LoVo (cell line): Measurements from ENCODE around the gene GET4.
"Not testable (repeated sequence)": the region's sequence is repeated elsewhere in the genome, so short reads cannot be mapped to it uniquely, and the experiment has no call there.

Source experiments
- DNase-seq: peaks from one replicate; pipeline ENCODE4 v3.0.0-alpha.2; 2016; ENCODE audit warnings: low spot score

Gene GET4

DNA sequence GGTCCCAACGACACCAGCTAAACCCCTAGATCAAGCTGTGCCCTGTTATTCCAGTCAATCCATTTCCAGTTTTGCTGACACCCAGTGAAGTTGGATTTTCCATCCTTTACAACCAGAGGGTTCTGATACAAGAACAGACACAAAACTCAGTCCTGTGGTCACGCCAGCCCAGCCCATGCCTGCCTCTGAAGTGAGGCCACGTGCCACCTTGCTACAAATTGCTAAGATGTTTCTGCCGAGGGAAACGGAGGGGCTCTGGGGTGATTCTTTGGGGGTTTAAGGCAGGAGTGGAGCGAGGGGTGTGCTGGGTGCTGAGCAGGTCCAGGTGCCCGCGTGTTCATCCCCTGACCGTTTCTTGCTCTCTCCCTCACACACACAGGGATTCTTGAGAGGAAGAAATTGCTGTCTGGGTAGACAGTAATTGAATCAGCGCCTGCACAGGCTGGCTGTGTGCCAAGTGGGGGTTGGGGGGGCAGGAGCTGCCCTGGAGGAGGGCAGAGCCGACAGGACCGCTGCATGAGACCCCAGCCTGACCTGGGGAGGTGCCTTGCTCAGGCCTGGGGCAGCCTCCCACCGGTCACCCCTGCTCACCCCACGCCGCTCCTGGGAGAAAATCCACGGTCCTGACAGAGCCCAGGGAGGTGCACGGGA, 40.1 kb downstream of the GET4 start:
- DNase-seq, result no peak

DNA sequence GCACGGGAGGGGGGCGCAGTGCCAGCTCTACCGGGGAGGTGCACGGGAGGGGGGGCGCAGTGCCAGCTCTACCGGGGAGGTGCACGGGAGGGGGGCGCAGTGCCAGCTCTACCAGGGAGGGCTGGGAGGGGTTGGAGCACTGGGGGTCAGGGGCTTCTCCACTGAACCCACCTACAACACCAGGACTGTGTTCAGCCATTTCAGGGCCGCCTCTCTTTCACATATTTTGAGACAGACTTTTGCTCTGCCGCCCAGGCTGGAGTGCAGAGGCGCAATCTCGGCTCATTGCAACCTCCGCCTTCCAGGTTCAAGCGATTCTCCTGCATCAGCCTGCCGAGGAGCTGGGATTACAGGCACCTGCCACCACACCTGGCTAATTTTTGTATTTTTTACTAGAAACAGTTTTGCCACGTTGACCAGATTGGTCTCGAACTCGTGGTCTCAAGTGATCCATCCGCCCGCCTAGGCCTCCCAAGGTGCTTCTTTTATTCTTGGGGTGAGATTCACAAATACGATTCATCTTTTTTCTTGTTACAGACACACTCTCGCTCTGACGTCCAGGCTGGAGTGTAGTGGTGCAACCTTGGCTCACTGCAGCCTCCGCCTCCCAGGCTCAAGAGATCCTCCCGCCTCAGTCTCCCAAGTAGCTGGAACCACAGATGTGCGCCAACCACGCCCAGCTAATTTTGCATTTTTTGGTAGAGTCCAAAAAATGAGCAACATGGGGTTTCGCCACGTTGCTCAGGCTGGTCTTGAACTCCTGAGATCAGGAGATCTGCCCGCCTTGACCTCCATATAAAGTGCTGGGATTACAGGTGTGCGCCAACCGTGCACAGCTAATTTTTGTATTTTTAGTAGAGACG, 41.1 kb downstream of the GET4 start:
- no peak for DNase-seq

DNA sequence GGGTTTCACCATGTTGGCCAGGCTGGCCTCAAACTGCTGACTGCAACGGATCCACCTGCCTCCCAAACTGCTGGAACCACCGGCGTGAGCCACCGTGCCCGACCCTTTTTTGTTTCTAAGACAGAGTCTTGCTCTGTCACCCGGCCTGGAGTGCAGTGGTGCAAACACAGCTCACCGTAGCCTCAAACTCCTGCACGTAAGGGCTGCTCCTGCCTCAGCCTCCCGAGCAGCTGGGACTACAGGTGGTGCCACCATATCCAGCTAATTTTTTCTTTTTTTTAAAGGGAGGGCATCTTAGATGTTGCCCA, 41.7 kb downstream of the GET4 start:
- no peak for DNase-seq

DNA sequence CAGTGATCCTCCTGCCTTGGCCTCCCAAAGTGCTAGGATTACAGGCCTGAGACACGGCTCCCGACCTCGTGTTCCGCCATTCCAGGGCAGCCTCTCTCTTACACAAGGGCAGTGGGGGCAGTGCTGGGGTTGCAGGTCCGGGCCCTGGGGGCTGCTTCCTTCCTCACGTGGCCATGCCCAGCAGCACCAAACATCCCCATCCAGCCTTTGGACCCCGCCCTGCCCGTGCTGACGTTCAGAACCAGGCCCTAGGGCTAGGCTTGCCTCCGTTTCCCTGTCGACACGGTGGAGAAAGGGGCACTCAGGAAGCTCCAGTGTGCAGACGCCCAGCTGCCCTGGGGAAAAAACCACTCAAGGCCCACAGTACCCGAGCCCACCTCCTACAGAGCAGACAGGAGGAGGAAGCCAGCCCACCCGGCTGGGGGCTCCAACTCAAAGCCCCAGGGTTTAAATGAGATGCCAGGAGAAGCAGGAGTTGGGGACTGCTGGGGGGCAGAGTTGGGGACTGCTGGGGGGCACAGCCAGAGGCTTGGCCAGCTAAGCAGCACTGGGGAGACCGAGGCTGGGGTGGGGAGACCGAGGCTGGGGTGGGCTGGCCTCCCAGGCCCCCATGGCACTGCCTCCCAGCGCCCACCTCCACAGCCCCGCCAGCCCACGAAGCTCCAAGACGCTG, 42.2 kb downstream of the GET4 start:
- no peak for DNase-seq

DNA sequence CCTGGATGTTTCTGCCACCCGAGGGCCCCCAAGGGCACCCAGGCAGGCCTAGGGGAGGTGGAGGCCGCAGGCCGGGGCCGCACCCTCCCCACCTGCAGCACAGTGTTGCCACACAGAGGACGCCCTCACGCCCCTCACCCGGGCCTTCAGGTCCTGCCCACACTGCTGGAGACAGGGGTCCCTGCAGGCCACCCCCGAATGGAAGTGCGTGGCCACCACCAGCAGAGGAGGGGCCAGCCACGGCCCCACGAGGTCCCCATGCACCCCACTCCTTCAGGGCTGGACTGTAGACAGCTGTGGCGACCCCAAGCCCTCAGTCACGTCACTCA, 42.7 kb downstream of the GET4 start:
- no peak for DNase-seq

DNA sequence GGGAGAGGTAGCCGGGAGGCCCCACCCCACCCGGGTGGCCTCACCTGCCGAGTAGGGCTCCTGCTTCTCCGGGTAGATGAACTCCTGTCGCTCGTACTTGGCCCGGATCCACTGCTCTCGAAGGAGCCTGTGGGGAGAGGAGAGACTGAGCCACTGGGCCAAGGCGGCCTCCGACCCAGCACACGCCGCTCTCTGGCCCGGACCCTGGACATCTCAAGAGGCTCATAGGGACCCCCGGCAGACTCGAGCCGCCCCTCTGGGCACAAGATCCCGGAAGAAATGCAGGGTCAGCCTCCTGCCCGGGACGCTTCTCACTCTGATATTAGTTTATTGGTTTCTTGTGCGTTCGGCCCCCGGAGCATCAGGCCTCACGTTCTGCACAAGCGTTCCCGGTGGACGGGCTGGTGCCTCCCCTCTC, 43.6 kb downstream of the GET4 start:
- DNase-seq, result no peak

DNA sequence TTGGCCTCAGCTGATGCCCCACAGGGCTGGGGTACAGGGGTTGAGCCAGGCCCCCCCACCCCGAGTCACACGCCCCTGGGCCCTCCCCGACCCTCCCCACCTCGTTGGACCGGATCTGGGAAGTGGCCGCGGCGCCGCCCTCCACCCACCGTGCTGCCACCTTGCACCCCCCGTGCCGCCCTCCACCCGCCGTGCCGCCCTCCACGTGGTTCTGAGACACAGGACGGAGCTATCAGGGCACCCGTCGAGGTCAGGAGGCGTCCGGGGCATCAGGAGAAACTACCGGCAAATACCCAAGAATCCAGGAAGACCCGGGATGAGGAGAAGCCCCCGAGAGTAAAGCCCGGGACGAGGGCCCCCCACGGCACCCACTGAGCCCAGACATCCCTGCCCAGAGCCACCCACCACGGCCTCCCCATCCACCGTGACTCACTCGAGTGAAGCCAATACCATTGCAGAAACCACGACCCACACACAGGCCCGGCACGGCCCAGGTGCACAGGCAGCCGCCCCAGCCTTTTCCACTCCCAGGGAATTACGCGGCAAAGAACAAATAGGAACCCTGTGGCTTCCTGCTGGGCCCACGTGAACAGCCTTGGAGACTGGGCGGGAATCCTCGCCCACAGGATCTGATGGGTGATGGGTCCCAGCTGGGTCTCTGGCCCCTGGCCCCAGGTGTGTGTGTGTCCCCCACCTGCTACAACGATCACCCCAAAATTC, 44.2 kb downstream of the GET4 start:
- DNase-seq, result no peak

DNA sequence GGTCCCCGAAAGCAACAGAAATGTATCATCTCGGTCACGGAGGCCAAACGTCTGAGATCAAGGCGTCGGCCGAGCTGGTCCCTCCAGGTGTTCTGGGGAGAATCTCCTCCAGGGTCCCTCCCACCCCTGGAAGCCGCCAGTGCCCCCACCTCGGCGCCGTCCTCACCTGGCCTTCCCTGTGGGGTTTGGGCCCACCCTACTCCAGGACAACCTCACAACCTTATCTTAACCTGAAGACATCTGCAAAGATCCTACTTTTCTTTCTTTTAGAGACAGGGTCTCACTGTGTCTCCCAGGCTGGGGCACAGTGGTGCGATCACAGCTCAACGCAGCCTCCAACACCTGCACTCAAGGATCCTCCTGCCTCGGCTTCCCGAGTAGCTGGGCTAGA, 44.7 kb downstream of the GET4 start:
- no peak for DNase-seq

DNA sequence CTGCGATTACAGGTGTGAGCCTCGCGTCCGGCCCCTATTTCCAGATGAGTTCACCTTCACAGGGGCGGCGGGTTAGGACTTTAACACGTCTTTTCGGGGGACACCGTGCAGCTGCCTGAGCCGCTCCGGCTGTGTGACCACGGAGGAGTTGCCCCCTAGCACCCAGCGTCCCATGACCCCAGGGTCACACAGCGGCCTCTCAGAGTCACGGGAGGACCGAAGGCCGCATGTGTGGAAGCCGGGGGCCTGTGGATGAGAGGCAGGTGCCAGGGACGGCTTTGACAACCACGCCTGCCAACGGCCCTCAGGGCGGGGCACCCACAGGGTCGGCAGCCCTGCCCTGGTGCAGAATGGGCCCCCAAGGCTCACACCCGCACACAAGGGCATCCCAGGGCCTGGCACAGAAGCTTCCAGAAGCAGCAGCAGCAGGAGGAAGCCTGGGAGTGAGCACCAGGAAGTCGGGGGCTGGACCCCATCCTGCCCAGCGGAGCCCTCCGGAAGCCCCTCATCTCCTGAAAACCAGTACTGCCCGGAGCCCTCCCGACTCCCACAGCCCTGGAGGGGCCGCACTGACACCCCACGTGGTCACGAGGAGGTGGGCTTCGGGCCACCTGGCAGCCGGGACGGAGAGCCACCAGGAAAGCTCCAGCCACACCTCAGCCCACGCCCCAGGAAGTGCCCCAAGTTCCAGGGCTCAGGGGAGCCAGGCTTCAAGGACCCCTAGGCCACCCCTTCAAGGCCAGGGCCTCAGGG, 45.4 kb downstream of the GET4 start:
- DNase-seq, result no peak

DNA sequence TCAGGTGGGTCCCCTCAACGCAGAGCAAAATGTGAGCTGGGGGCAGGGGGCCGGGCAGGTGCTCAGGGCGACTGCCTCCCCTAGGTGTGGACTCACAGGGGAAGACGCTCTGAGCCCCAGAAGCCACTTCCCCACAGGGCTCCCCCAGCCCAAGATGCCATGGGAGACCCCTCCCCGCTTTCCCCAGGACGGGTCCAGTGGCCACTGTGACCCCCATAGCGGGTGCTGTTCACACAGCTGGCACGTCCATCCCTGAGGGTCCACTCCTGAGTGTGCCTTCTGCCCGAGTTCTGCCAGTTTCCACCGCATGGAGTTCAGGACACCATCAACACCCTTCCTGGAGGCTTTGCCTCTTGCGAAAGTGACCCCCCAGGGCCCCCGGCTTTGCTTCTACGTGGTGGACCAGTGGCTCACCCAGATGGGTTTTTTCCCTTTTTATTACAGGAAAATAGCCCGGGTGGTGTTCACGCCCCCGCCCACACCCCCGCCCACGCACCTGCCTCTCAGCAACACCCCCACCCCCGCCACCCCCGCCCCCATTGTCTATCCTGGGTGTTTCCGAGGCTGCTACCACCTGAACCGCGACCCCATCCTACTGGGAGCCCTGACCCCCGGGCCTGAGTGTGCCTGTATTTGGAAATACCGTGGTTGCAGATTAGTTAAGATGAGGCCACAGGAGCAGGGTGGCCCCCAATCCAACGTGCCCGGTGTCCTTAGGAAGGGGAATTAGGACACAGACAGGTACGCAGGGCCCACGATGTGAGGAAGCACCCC, 46.2 kb downstream of the GET4 start:
- no peak for DNase-seq

DNA sequence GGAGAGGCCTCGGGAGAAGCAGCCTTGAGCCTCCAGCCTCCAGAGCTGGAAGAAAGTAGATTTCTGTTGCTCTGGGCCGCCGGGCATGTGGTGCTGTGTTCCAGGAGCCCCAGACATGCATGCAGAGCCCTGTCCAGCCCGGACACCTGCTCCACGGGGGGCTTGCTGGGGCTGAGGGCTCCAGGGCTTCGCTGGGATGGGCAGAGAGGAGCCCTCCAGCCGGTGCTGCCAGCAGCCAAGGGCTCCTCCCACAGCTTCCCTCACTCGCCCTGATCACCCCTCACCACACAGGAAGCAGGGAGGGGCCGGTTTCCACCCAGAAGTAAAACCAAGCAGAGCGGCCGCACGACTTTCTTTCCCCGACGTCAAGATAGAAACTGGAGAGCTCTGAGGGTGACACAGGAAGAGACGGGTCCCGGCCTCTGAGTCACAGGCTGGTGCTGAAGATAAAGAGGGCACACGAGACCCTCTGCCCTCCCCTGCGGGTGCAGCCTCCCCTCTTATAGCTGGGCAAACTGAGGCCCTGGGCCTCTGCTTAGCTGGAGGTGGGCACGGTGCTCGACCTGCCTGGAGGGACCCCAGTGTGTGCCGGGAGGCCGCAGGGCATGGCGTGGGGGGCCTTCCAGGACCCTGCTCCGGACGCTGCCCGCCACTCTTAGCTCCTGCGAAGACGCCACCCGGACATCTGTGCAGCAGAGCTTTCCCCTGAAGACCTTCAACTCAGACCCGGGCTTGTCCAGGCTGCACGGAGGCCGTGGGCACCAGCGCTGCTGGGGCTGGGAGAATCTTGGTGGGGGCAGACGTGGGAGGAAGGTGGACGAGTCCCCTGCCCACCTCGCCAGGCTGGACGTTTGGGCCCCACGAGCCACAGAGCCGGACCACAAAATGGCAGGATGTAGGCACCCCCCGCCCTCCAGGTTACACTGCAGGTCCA, 47.0 kb downstream of the GET4 start:
- no peak for DNase-seq

DNA sequence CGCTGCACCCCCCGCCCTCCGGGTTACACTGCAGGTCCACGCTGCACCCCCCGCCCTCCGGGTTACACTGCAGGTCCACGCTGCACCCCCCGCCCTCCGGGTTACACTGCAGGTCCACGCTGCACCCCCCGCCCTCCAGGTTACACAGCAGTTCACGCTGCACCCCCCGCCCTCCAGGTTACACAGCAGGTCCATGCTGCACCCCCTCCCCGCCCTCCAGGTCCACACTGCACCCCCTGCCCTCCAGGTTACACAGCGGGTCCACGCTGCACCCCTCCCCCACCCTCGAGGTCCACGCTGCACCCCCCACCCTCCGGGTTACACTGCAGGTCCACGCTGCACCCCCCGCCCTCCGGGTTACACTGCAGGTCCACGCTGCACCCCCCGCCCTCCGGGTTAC, 47.7 kb downstream of the GET4 start:
- DNase-seq, result not testable (repeated sequence)

DNA sequence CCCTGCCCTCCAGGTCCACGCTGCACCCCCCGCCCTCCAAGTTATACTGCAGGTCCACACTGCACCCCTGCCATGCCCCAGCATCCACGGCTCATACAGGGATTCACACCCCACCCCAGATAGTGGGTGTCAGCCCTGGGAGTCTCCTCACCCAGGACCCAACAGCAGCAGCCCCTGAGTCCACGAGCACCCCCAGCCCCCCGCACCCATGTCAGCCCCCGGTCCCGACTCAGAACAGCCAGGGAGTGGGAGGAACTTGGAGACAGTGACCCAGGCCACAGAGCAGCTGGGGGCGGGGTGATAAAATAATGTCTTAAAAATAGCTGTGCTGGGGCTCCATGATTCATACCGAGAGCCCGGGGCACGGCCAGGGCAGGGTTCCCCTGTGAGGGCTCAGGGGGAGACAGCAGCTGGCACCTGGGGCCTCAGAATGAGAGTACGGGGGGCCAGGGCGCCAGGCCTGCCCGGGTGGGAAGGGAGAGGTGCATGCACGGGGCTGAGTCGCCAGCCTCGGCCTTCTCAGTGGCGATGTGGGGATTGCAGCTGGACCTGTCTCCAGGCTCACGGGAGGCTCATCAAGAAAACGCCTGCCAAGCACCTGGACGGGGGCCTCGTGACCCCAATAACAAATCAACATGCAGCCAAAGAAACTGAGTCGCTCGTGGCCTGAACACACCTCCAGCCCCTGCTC, 48.3 kb downstream of the GET4 start:
- no peak for DNase-seq

DNA sequence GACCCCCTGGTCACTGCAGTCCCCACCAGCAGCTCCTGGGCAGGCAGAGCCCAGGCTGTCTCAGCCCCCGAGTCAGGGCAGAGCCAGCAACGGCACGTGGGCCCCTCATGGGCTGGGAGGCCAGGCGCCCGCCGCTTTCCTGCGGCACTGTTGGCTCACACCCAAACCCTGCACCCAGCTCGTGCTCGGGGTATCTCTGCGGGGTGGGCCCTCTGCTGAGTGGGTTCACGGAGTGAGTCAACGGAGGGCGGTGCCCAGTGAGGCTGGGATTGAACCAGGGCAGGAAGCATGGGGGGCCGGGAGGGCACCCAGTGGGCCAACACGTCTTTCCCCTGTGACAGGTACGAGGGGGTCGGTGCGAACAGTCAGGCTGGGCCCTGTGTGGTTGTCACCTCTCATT, 49.2 kb downstream of the GET4 start:
- no peak for DNase-seq

DNA sequence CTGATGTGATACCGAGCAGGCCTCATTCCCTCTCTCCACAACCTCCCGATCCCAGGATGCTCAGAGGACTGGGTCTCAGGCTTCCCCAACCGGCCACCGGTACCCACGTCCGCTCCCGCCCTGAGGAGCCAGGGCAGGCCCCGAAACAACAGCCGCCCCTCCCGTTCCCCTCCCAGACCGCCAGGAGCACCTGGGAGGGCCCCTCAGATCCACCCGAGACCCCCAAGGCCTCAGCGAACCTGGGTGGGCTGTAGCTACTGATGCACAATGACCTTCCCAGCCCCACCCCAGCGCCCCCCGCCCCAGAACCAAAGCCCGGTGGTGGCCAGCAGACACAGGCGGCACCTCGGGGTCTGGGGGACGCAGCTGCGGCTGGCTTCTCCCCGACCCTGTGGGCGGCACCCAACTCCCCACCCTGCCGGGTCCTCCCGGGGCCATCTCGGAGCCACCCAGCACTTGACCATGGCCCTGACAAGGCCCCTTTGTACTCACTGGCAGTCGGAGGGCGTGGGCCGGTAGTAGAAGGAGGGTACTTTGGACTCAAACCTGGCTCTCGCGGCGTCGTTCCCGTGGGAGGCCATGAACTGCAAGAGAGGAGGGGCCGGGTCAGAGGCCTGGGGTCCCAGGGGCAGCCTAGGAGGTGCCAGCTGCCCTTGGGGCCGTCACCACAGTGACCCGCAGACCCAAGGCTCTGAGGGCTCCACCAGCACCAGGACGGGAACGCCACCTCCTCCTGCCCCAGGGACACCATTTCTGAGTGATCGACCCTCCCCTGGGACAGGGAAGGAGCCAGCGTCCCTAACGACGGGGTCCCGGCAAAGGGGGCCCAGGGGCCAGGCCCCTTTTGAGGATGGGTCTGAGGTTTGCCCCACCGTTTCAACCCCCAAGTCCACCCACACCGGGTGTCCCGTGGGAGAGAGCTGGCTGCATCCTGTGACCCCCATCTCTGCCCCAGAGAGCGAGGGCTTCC, 50.0 kb downstream of the GET4 start:
- DNase-seq, result peak; percentile 60

DNA sequence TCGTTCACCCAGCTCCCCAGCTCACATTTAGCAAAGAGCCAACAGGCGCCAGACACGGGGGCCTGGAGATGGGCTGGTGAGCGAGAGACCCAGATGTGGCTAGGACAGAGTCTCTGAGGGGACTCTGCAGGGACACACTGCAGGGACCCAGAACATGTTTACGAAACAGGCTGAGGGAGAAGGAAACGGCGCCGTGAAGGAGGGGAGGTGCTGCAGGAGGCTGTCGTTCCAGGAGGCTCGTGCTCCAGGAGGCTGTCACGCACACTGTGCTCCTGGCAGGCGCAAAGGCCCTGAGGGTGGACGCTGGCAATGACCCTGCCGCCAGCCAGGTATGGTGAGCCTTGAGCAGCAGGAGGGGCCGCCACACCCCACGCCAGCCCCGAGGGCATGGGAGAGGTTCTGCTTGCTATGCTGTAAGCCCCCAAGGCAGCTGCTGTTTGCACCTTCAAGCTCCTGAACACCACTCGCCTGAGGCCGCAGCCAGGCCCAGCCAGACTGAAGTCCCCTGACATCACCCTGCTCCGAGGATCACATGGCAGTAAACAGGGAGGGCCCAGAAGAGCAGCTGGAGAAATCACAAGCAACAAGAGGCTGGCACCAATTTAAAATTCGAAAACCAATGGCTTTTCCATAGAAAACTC, 50.8 kb downstream of the GET4 start:
- DNase-seq, result peak; percentile 53

DNA sequence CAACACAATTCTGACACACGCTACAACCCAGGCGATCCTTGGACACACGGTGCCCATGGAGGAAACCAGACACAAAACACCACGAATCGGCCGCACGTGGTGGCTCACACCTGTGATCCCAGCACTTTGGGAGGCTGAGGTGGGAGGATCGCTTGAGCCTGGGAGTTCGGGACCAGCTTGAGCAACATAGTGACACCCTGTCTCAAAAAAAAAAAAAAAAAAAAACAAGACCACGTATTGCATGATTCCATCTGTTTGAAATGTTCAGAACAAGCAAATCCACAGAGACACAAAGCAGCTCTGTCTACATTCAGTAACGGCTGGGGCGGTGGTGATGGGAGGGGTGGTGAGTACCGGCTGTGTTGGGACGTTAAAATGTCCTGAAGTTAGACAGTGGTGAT, 53.0 kb downstream of the GET4 start:
- no peak for DNase-seq
